IPS-20b (cell line): ENCODE measurements around the gene PRKCE.
"Not testable (repeated sequence)": the region's sequence is repeated elsewhere in the genome, so short reads cannot be mapped to it uniquely, and the experiment has no call there.

Source experiments
- H3K27ac ChIP-seq: one replicate; pipeline ENCODE4 v1.5.1; 2013; ENCODE audit warnings: low read length
- H3K27me3 ChIP-seq: 2 replicates; pipeline ENCODE4 v1.6.1; 2013; ENCODE audit warnings: mild to moderate bottlenecking, low read length, inconsistent platforms; ENCODE audit not compliant: insufficient read depth
- H3K36me3 ChIP-seq: 2 replicates; pipeline ENCODE4 v1.6.1; 2013; ENCODE audit warnings: low read depth, mild to moderate bottlenecking, inconsistent platforms, low read length, moderate library complexity; ENCODE audit not compliant: insufficient read depth
- H3K4me1 ChIP-seq: 2 replicates; pipeline ENCODE4 v1.6.1; 2013; ENCODE audit warnings: mild to moderate bottlenecking, control low read depth, inconsistent platforms, low read length, moderate library complexity; ENCODE audit not compliant: insufficient read depth
- H3K4me3 ChIP-seq: 2 replicates; pipeline ENCODE4 v1.5.1; 2013; ENCODE audit warnings: mild to moderate bottlenecking, low read length, inconsistent platforms
- H3K9ac ChIP-seq: 2 replicates; pipeline ENCODE4 v1.6.1; 2013; ENCODE audit warnings: low read depth, mild to moderate bottlenecking, inconsistent platforms, low read length, moderate library complexity
- H3K9me3 ChIP-seq: 2 replicates; pipeline ENCODE4 v1.6.1; 2013; ENCODE audit warnings: mild to moderate bottlenecking, low read depth, low read length, inconsistent platforms; ENCODE audit not compliant: insufficient read depth

Gene PRKCE

GRCh38 chr2:45707661-45708060, 56.2 kb downstream of the PRKCE start:
- Histone ChIP-seq H3K27ac (no peak overlapping the region), H3K9me3 (no peaks in the 10 kb centered on the region), H3K4me1 (no peaks in the 10 kb centered on the region), H3K4me3 (no peak overlapping the region), H3K36me3 (no peaks in the 10 kb centered on the region), H3K9ac (no peak overlapping the region), H3K27me3 (no peaks in the 10 kb centered on the region)

GRCh38 chr2:45708501-45708900, 57.0 kb downstream of the PRKCE start:
- H3K4me1 ChIP-seq: no peaks in the 10 kb centered on the region
- H3K9me3 ChIP-seq: no peaks in the 10 kb centered on the region
- no peaks in the 10 kb centered on the region for H3K27me3 ChIP-seq
- H3K27ac ChIP-seq: no peak overlapping the region
- H3K36me3 ChIP-seq: no peaks in the 10 kb centered on the region
- no peak overlapping the region for H3K9ac ChIP-seq
- no peak overlapping the region for H3K4me3 ChIP-seq

- H3K9ac ChIP-seq: no peak overlapping the region
- H3K27ac ChIP-seq: no peak overlapping the region
- no peak overlapping the region for H3K4me3 ChIP-seq
- no peaks in the 10 kb centered on the region for H3K9me3 ChIP-seq
- H3K27me3 ChIP-seq: no peaks in the 10 kb centered on the region
- H3K4me1 ChIP-seq: no peaks in the 10 kb centered on the region
- no peaks in the 10 kb centered on the region for H3K36me3 ChIP-seq
These were observed 57.7 kb downstream of the PRKCE start for GRCh38 chr2:45709137-45709536.

- H3K36me3 ChIP-seq: no peaks in the 10 kb centered on the region
- H3K4me1 ChIP-seq: no peaks in the 10 kb centered on the region
- H3K9me3 ChIP-seq: no peaks in the 10 kb centered on the region
- no peak overlapping the region for H3K9ac ChIP-seq
- H3K27me3 ChIP-seq: no peaks in the 10 kb centered on the region
- no peak overlapping the region for H3K4me3 ChIP-seq
- no peak overlapping the region for H3K27ac ChIP-seq
These were observed 59.0 kb downstream of the PRKCE start for GRCh38 chr2:45710468-45710867.

- no peaks in the 10 kb centered on the region for H3K27me3 ChIP-seq
- no peaks in the 10 kb centered on the region for H3K4me1 ChIP-seq
- no peak overlapping the region for H3K27ac ChIP-seq
- no peak overlapping the region for H3K4me3 ChIP-seq
- no peak overlapping the region for H3K9ac ChIP-seq
- no peaks in the 10 kb centered on the region for H3K9me3 ChIP-seq
- no peaks in the 10 kb centered on the region for H3K36me3 ChIP-seq
These were observed 59.7 kb downstream of the PRKCE start for GRCh38 chr2:45711224-45711623.

GRCh38 chr2:45712570-45712969, 61.1 kb downstream of the PRKCE start:
- Histone ChIP-seq H3K27me3 (no peaks in the 10 kb centered on the region), H3K9me3 (no peaks in the 10 kb centered on the region), H3K27ac (no peak overlapping the region), H3K9ac (no peak overlapping the region), H3K36me3 (no peaks in the 10 kb centered on the region), H3K4me3 (no peak overlapping the region), H3K4me1 (no peaks in the 10 kb centered on the region)

GRCh38 chr2:45713136-45713535, 61.7 kb downstream of the PRKCE start:
- Histone ChIP-seq H3K9me3 (no peaks in the 10 kb centered on the region), H3K36me3 (no peaks in the 10 kb centered on the region), H3K9ac (no peak overlapping the region), H3K4me3 (no peak overlapping the region), H3K27me3 (no peaks in the 10 kb centered on the region), H3K4me1 (no peaks in the 10 kb centered on the region), H3K27ac (no peak overlapping the region)

- Histone ChIP-seq H3K9me3 (no peaks in the 10 kb centered on the region), H3K27me3 (no peaks in the 10 kb centered on the region), H3K4me1 (no peaks in the 10 kb centered on the region), H3K27ac (no peak overlapping the region), H3K9ac (no peak overlapping the region), H3K4me3 (no peak overlapping the region), H3K36me3 (no peaks in the 10 kb centered on the region)
These were observed 62.1 kb downstream of the PRKCE start for GRCh38 chr2:45713591-45713990.

- no peaks in the 10 kb centered on the region for H3K36me3 ChIP-seq
- H3K4me3 ChIP-seq: no peak overlapping the region
- H3K9me3 ChIP-seq: no peaks in the 10 kb centered on the region
- no peaks in the 10 kb centered on the region for H3K4me1 ChIP-seq
- H3K27me3 ChIP-seq: no peaks in the 10 kb centered on the region
- H3K27ac ChIP-seq: no peak overlapping the region
- no peak overlapping the region for H3K9ac ChIP-seq
These were observed 63.2 kb downstream of the PRKCE start for GRCh38 chr2:45714679-45715078.

GRCh38 chr2:45715601-45716379, 64.3 kb downstream of the PRKCE start:
- no peaks in the 10 kb centered on the region for H3K36me3 ChIP-seq

GRCh38 chr2:45716432-45716831, 65.0 kb downstream of the PRKCE start:
- not testable (repeated sequence) for H3K9ac ChIP-seq

More at GRCh38 chr2:45715601-45716379, 64.3 kb downstream of the PRKCE start:
- H3K4me1 ChIP-seq: no peaks in the 10 kb centered on the region
- no peaks in the 10 kb centered on the region for H3K9me3 ChIP-seq
- H3K27ac ChIP-seq: no peak overlapping the region
- no peak overlapping the region for H3K9ac ChIP-seq
- no peaks in the 10 kb centered on the region for H3K27me3 ChIP-seq
- no peak overlapping the region for H3K4me3 ChIP-seq

GRCh38 chr2:45716915-45717314, 65.4 kb downstream of the PRKCE start:
- H3K27me3 ChIP-seq: no peaks in the 10 kb centered on the region
- H3K9me3 ChIP-seq: no peaks in the 10 kb centered on the region
- no peaks in the 10 kb centered on the region for H3K36me3 ChIP-seq
- no peaks in the 10 kb centered on the region for H3K4me1 ChIP-seq
- H3K4me3 ChIP-seq: no peak overlapping the region
- H3K27ac ChIP-seq: no peak overlapping the region
- no peak overlapping the region for H3K9ac ChIP-seq

More at GRCh38 chr2:45716432-45716831, 65.0 kb downstream of the PRKCE start:
- H3K27ac ChIP-seq, H3K9me3 ChIP-seq, H3K4me1 ChIP-seq, H3K27me3 ChIP-seq, H3K4me3 ChIP-seq, H3K36me3 ChIP-seq: not testable (repeated sequence)
